Psoas muscle (tissue), 8 donors: ENCODE measurements around the gene HDGF. TPM values are rescaled to one million over a fixed set of nuclear protein-coding genes. Genes with fewer than 3 reads are reported as not detected.

Experiments
- ATAC-seq, 4 donors: fragments of 200-7000 bp; cut with Tn5 transposase; one replicate each; pipeline ENCODE4 v1.9.1; 2020; ENCODE audit warnings: moderate library complexity in 3 of 4, mild to moderate bottlenecking in 2 of 4
- DNase-seq, 2 donors: peaks; one replicate each; pipeline ENCODE4 v3.0.0-alpha.2; 2020
- H3K27ac ChIP-seq: fragments of 200-600 bp; one replicate; pipeline ENCODE4 v1.8.0; 2022
- H3K27me3 ChIP-seq, 3 donors: fragments of 200-600 bp in 1 of 3; one replicate each; pipeline versions ENCODE4 v1.6.1 to v1.8.0; 2013 to 2022; ENCODE audit warnings: low read length in 2 of 3, mild to moderate bottlenecking in 2 of 3, moderate library complexity in 1 of 3; ENCODE audit not compliant: insufficient read depth in 3 of 3
- H3K36me3 ChIP-seq, 2 donors: fragments of 200-600 bp in 1 of 2; one replicate each; pipeline versions ENCODE4 v1.6.1 to v1.8.0; 2013 to 2022; ENCODE audit warnings: low read depth in 1 of 2, mild to moderate bottlenecking in 1 of 2, moderate library complexity in 1 of 2; ENCODE audit not compliant: insufficient read depth in 1 of 2
- H3K4me1 ChIP-seq: fragments of 200-600 bp; one replicate; pipeline ENCODE4 v1.8.0; 2022
- H3K4me3 ChIP-seq: fragments of 200-600 bp; one replicate; pipeline ENCODE4 v1.8.0; 2022; ENCODE audit warnings: mild to moderate bottlenecking
- H3K9me3 ChIP-seq: fragments of 200-600 bp; one replicate; pipeline ENCODE4 v1.8.0; 2022
- CTCF ChIP-seq: fragments of 200-600 bp; IDR thresholded peaks from one replicate; pipeline ENCODE4 v1.8.0; 2022; ENCODE audit warnings: antibody characterized with exemption
- WGBS, 3 donors: extraction: QIAGEN DNeasy Blood & Tissue Kit; methylation state at CpG; one replicate each; pipeline versions ENCODE4 v1.1.6 to v1.1.7; 2013; 5-methylcytosine and 5-hydroxymethylcytosine counted together
- intact Hi-C, 2 donors: fragments of 100-400 bp; cut with DNase I; formaldehyde crosslinking; loops; one replicate each; pipeline versions ENCODE4 v1.11.0 to v1.14.2; 2022
- polyA plus RNA-seq, 3 donors: library from polyadenylated mRNA; stranded (reverse); fragments of 200-250 nt; gene quantifications; one replicate each; pipeline ENCODE4 v1.2.3, GENCODE V29; 2013
- total RNA-seq, 4 donors: library from RNA; stranded (reverse); fragmentation: NEBNext Ultra II Directional in 2 of 4; extraction: Animal tissue kit (Norgen Biotek cat#: 25700) in 2 of 4; gene quantifications; one replicate each; pipeline versions ENCODE4 v1.2.1 to v1.2.4, GENCODE V29; 2021 to 2023
- donor health status: healthy with polysubstance abuse.
- donor health status: DM: no; HTN: no; CAD: no; lungs with moderate emphysema.
- donor health status: Bipolar disorder and iron deficiency.
- donor health status: healthy.
- donor health status: DM: yes; HTN: yes; CAD: no.
- donor health status: DM: no; HTN: no; CAD: no.
- donor health status: DM: no; HTN: no; CAD: no.
- donor health status: DM: yes; HTN: yes; CAD: no.

HDGF gene
- total and polyA plus RNA-seq, 7 donors, result 161 to 367 (median 198) TPM

GRCh38 chr1:156693848-156694689 lies 57.4 kb downstream of the HDGF start:
- no peaks in the 10 kb centered on the region for H3K9me3 ChIP-seq
- WGBS, 3 donors, result 73 to 76% (median 76%) methylated on average over 12 of the region's 12 CpGs
- TF ChIP-seq CTCF, result no peak
- no peak overlapping the region for H3K27ac ChIP-seq
- ATAC-seq (no peak), DNase-seq (no peak)
- peaks cover 0 to 46% (median 10%) of the 10 kb centered on the region in 3 donors for H3K27me3 ChIP-seq
- peaks cover 15% of the 10 kb centered on the region for H3K4me1 ChIP-seq
- intact Hi-C loops, result loop anchor here in 1 of 2 donors (10.0 kb wide), 1 partner anchor 191 kb away; no protein-coding TSS in a partner anchor
- no peak overlapping the region for H3K4me3 ChIP-seq
- no peaks in the 10 kb centered on the region for H3K36me3 ChIP-seq

- intact Hi-C loops, result loop anchor here in 1 of 2 donors (10.0 kb wide), 1 partner anchor 192 kb away; no protein-coding TSS in a partner anchor
- no peak for TF ChIP-seq CTCF
- ATAC-seq, result no peak
- Histone ChIP-seq H3K9me3 (no peaks in the 10 kb centered on the region), H3K27ac (no peak overlapping the region), H3K4me1 (peaks cover 16% of the 10 kb centered on the region), H3K36me3 (no peaks in the 10 kb centered on the region), H3K4me3 (no peak overlapping the region), H3K27me3 (peaks cover 0 to 46% (median 10%) of the 10 kb centered on the region in 3 donors)
- DNase-seq, result no peak
- WGBS, 3 donors, result 52 to 57% (median 56%) methylated on average over 15 to 16 of the region's 16 CpGs
These were observed 58.3 kb downstream of the HDGF start for GRCh38 chr1:156692925-156693847.

GRCh38 chr1:156692441-156692924 lies 59.0 kb downstream of the HDGF start:
- Histone ChIP-seq H3K36me3 (no peaks in the 10 kb centered on the region), H3K4me1 (peaks cover 16% of the 10 kb centered on the region), H3K4me3 (no peak overlapping the region), H3K27me3 (peaks cover 0 to 46% (median 10%) of the 10 kb centered on the region in 3 donors), H3K9me3 (no peaks in the 10 kb centered on the region), H3K27ac (no peak overlapping the region)
- no peak for TF ChIP-seq CTCF
- intact Hi-C loops, result loop anchor here in 1 of 2 donors (10.0 kb wide), 1 partner anchor 192 kb away; no protein-coding TSS in a partner anchor
- WGBS, 3 donors, result 13 to 15% (median 14%) methylated on average over 13 of the region's 13 CpGs
- no peak for ATAC-seq
- DNase-seq, result no peak

Other genes with a start within 250 kb of the HDGF start
- gene IQGAP3, start 179.1 kb downstream of the HDGF start, total RNA-seq, result under 1 TPM; 0.07 to 0.24 (median 0.16) TPM
- under 1 TPM; 0.01 to 0.17 (median 0.04) TPM for gene IQGAP3, start 179.1 kb downstream of the HDGF start, polyA plus RNA-seq
- gene TTC24, start 172.0 kb downstream of the HDGF start, total RNA-seq, result under 1 TPM in 1 of 4 donors, not detected in 3; 0.69 TPM
- under 1 TPM in 2 of 3 donors, not detected in 1; 0.12 to 0.13 TPM for gene TTC24, start 172.0 kb downstream of the HDGF start, polyA plus RNA-seq
- gene NAXE, start 159.9 kb downstream of the HDGF start, total RNA-seq, result 10 to 100 TPM; 44.3 to 77.5 (median 70.8) TPM
- gene NAXE, start 159.9 kb downstream of the HDGF start, polyA plus RNA-seq, result 10 to 100 TPM; 62.6 to 74.4 (median 67.5) TPM
- 10 to 100 TPM; 30.6 to 77.5 (median 69.6) TPM for gene GPATCH4, start 150.2 kb downstream of the HDGF start, total RNA-seq
- gene GPATCH4, start 150.2 kb downstream of the HDGF start, polyA plus RNA-seq, result 100 to 1,000 TPM in 2 of 3 donors, 10 to 100 TPM in 1; 55.0 to 110 (median 103) TPM
- 1 to 10 TPM in 1 of 4 donors, under 1 TPM in 3; 0.28 to 2.2 (median 0.58) TPM for gene HAPLN2, start 132.3 kb downstream of the HDGF start, total RNA-seq
- gene HAPLN2, start 132.3 kb downstream of the HDGF start, polyA plus RNA-seq, result under 1 TPM; 0.56 to 0.79 (median 0.61) TPM
- under 1 TPM in 2 of 4 donors, not detected in 2; 0.27 to 0.36 TPM for gene BCAN, start 109.6 kb downstream of the HDGF start, total RNA-seq
- gene BCAN, start 109.6 kb downstream of the HDGF start, polyA plus RNA-seq, result under 1 TPM in 2 of 3 donors, not detected in 1; 0.06 to 0.08 TPM
- gene NES, start 74.3 kb downstream of the HDGF start, total RNA-seq, result 100 to 1,000 TPM in 1 of 4 donors, 10 to 100 TPM in 3; 40.5 to 581 (median 80.2) TPM
- gene NES, start 74.3 kb downstream of the HDGF start, polyA plus RNA-seq, result 10 to 100 TPM; 12.3 to 23.8 (median 17.2) TPM
- 1 to 10 TPM in 2 of 4 donors, under 1 TPM in 1, not detected in 1; 0.71 to 1.7 (median 1.6) TPM for gene CRABP2, start 46.1 kb downstream of the HDGF start, total RNA-seq
- gene CRABP2, start 46.1 kb downstream of the HDGF start, polyA plus RNA-seq, result under 1 TPM; 0.13 to 0.57 (median 0.53) TPM
- 10 to 100 TPM; 18.5 to 32.1 (median 28.5) TPM for gene METTL25B, start 23.2 kb downstream of the HDGF start, total RNA-seq
- gene METTL25B, start 23.2 kb downstream of the HDGF start, polyA plus RNA-seq, result 10 to 100 TPM; 22.1 to 31.5 (median 27.0) TPM
- 10 to 100 TPM in 3 of 4 donors, 1 to 10 TPM in 1; 7.4 to 19.8 (median 16.5) TPM for gene ISG20L2, start 22.9 kb downstream of the HDGF start, total RNA-seq
- gene ISG20L2, start 22.9 kb downstream of the HDGF start, polyA plus RNA-seq, result 10 to 100 TPM in 2 of 3 donors, 1 to 10 TPM in 1; 7.6 to 20.4 (median 20.2) TPM
- gene MRPL24, start 10.6 kb downstream of the HDGF start, total RNA-seq, result 100 to 1,000 TPM in 2 of 4 donors, 10 to 100 TPM in 2; 86.1 to 137 (median 99.8) TPM
- 100 to 1,000 TPM; 140 to 174 (median 146) TPM for gene MRPL24, start 10.6 kb downstream of the HDGF start, polyA plus RNA-seq
- gene PRCC, start 15.9 kb upstream of the HDGF start, total RNA-seq, result 10 to 100 TPM; 43.7 to 69.3 (median 64.0) TPM
- 100 to 1,000 TPM in 1 of 3 donors, 10 to 100 TPM in 2; 46.8 to 107 (median 72.0) TPM for gene PRCC, start 15.9 kb upstream of the HDGF start, polyA plus RNA-seq
- gene SH2D2A, start 65.2 kb upstream of the HDGF start, total RNA-seq, result under 1 TPM; 0.37 to 0.82 (median 0.60) TPM
- under 1 TPM in 2 of 3 donors, not detected in 1; 0.25 to 0.26 TPM for gene SH2D2A, start 65.2 kb upstream of the HDGF start, polyA plus RNA-seq
- under 1 TPM in 1 of 4 donors, not detected in 3; 0.07 TPM for gene INSRR, start 107.4 kb upstream of the HDGF start, total RNA-seq
- under 1 TPM in 1 of 3 donors, not detected in 2; under 0.01 TPM for gene INSRR, start 107.4 kb upstream of the HDGF start, polyA plus RNA-seq
- under 1 TPM; 0.16 to 0.92 (median 0.44) TPM for gene NTRK1, start 109.2 kb upstream of the HDGF start, total RNA-seq
- under 1 TPM; 0.07 to 0.65 (median 0.58) TPM for gene NTRK1, start 109.2 kb upstream of the HDGF start, polyA plus RNA-seq
- 1 to 10 TPM; 3.8 to 7.3 (median 4.1) TPM for gene PEAR1, start 142.0 kb upstream of the HDGF start, total RNA-seq
- 1 to 10 TPM; 2.1 to 4.6 (median 2.6) TPM for gene PEAR1, start 142.0 kb upstream of the HDGF start, polyA plus RNA-seq
- not detected for gene LRRC71, start 169.0 kb upstream of the HDGF start, total RNA-seq
- under 1 TPM in 2 of 3 donors, not detected in 1; 0.03 TPM for gene LRRC71, start 169.0 kb upstream of the HDGF start, polyA plus RNA-seq